MV-4-11 (cell line): ENCODE data around the gene PMM2.
"Not testable (repeated sequence)": the region's sequence is repeated elsewhere in the genome, so short reads cannot be mapped to it uniquely, and the experiment has no call there.

Experiments
- DNase-seq: peaks from one replicate; lab custom pipeline; 2025; lab: John Stamatoyannopoulos, UW

PMM2 gene

GRCh38 chr16:8782673-8783072 lies 15.0 kb upstream of the PMM2 start:
- no peak for DNase-seq

- no peak for DNase-seq
These were observed 12.2 kb upstream of the PMM2 start for GRCh38 chr16:8785408-8785807.

DNA sequence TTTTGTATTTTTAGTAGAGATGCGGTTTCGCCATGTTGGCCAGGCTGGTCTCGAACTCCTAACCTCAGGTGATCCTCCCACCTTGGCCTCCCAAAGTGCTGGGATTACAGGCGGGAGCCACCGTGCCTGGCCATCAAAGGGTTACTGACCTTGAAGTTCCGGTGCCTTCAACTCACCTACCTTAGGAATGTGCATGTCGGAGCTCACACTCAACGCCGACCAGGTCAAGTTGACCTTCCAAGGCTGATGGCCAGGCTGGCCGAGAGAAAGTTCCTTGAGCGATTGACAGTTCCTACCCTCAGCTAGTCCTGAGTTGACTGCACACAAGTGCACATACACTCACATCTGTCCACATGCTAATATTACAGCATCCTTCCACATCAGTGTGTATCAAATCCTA lies 11.3 kb upstream of the PMM2 start:
- DNase-seq, result not testable (repeated sequence)

DNA sequence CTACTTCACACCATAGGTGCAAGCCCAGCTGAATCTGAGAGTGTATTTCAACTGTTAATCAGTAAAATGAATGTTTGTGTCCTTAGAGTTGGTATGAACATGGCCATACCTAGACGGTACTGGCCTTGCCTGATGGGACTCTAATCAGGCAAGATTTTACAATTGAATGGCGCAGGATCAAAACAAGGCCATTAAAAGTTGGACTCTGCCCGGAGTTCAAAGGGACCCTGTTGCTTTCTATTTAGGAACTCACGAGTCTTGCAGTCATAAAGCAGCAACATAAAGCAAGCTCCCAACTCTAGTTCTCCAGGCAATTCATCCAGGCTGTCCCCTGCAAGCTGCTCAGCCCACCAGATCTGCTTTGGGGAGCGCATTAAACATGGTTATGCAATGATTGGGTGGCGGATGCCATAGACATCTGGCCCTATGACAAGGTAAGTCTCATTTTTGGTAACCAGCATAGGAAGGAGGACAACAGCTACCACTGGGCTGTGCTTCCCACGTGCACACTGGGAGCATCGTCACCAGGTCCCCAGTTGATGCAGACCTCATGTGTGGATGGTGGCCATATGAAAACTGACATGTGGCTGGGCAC lies 9.0 kb upstream of the PMM2 start:
- DNase-seq, result no peak

- no peak for DNase-seq
These were observed 2.5 kb upstream of the PMM2 start for GRCh38 chr16:8795091-8795490.

DNA sequence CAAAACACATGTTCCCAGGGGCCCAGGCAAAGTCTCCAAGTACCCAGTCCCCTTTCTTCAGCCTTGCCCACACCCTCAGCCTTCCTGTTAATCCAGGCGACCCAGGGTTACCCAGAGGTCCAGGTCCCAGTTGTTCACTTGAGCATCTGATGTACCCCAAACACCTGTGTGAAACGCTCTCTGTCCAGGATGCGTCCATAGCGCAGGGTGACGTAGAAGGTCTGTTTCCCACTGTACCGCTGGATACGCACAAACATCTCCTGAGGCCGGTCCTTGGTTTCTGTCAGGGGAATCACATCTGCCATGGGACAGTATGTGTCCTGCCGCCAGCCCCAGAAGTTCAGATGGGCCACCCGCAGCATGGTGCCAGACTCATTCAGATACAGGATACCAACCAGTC lies 1.8 kb upstream of the PMM2 start:
- DNase-seq, result no peak

GRCh38 chr16:8796469-8797363 lies 923 bp upstream of the PMM2 start:
- no peak for DNase-seq

- DNase-seq, result no peak
These were observed 512 bp downstream of the PMM2 start for GRCh38 chr16:8798174-8798527.

- DNase-seq, result no peak
These were observed 1.0 kb downstream of the PMM2 start for GRCh38 chr16:8798535-8799157.

GRCh38 chr16:8801701-8802100 lies 4.1 kb downstream of the PMM2 start:
- no peak for DNase-seq

DNA sequence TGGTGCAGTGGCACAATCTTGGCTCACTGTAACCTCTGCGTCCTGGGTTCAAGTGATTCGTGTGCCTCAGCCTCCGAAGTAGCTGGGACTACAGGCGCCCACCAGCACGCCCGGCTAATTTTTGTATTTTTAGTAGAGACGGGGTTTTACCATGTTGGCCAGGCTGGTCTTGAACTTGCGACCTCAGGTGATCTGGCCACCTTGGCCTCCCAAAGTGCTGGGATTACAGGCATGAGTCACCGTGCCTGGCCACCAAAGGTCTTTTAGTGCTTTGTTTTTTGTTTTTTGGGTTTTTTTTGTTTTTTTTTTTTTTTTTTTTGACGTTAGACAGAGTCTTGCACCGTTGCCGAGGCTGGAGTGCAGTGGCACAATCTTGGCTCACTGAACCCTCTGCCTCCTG lies 6.1 kb downstream of the PMM2 start:
- not testable (repeated sequence) for DNase-seq

DNA sequence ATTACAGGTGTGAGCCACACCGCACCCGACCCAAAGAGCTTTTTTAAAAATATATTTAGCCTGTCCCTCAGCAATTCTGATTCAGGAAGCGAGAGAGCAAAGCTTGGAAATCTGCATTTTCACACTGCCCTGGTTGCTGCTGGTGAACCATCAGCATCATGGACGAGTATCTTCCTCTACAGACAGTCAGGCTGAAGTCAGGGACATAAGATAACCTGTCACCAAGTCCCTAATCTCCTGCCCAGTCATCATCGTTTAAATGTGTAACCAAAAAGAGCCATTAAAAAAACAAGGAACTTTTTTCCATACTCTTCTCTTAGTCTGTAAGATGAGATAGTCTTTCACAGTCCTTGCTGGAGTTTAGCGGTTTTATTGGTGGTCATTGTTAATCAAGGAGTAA lies 6.7 kb downstream of the PMM2 start:
- DNase-seq, result no peak

GRCh38 chr16:8806272-8806983 lies 8.8 kb downstream of the PMM2 start:
- DNase-seq, result no peak

GRCh38 chr16:8807189-8807588 lies 9.6 kb downstream of the PMM2 start:
- DNase-seq, result no peak

DNA sequence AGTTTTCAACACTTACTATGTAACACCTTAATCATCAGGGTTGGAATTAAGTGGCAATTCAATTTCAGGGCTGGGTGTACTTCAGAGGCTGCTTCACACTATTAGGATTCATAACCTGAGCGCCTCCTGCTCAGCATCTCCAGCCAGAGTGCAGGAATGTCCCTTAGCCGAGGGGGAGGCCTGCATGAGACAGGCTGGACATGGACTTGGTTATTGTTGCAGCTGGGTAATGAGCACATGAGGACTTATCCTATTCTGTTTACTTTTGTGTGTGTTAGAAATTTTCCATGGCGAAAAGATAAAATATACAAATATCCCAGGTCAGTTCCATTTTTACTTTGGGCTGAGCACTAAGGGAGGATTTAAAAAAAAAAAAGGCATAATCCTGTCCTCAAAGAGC lies 10.4 kb downstream of the PMM2 start:
- DNase-seq, result no peak

- DNase-seq, result no peak
These were observed 11.1 kb downstream of the PMM2 start for GRCh38 chr16:8808613-8809353.

DNA sequence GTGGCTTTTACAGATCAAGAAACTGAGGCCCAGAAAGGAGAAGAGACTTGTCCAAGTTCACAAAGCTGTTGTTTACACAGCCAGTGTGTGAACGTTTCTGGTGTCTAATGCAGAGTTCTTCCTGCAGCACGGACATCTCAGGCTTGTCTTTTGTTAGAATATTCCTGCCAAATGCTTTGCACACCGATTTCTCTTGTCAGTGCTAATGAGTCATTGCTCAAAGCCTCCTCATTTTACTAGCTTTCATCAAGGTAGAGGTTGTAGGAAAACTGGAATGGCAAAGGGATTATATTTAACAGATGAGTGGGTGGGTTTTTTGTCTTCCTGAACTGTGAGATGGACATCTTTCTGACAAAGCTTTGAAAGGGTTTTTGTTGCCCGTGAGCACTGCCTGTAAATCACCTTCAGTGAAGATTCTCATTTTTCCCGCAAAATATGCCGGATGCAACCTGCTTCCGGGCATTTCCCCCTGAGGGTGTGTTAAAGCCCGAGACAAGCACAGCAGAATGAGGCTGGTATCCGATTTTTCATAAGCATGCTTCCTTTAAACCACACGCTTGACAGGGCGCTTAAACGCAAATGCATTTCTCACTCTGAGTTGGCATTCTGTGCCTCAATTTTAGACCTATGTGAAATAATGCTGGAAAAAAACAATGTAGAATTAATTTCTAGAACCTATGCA lies 14.7 kb downstream of the PMM2 start:
- DNase-seq, result no peak

- no peak for DNase-seq
These were observed 16.6 kb downstream of the PMM2 start for GRCh38 chr16:8814095-8814806.

DNA sequence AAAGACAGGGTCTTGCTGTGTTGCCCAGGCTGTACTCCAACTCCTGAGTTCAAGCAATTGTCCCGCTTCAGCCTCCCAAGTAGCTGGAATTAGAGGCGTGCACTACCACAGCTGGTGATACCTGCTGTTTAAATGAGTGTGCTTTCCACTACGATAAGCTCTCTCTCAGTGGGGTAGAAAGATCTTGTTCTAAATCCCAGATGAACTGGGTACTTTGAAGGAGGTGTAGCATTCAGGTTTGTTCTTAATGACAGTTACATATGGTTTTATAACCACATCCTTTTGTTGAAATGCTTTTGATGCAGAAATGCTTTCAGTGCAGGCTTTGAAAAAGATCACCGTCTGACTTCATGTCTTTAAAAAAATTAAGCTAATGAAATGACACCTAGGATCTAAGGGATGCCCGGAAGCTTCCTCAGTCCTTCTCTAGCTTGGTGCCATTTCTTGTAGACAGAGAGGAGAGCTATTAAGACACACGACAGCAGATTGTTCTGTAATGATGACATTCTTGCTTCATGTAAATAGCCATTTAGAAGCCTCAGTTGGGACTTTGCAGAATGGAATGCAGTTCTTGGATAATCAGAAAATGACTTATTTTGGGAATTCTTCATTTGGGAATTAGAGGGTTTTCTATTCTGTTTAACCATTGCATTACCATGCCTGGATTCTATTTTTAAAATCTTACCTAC lies 19.5 kb downstream of the PMM2 start:
- DNase-seq, result no peak
